GOT3 (cell line): ENCODE data around the gene PCNX1.
A peak's percentile ranks its signal among the peaks of the same experiment; 100 is the strongest.

ENCODE experiments used
- DNase-seq: peaks from one replicate; lab custom pipeline; 2025; ENCODE audit warnings: mixed read lengths; lab: John Stamatoyannopoulos, UW

Gene PCNX1

GRCh38 chr14:70957710-70958109, 50.5 kb downstream of the PCNX1 start:
- DNase-seq: no peak

GRCh38 chr14:70962935-70963334, 55.7 kb downstream of the PCNX1 start:
- no peak for DNase-seq

- no peak for DNase-seq
Measured at GRCh38 chr14:70964492-70964891, 57.2 kb downstream of the PCNX1 start.

- DNase-seq: no peak
Measured at GRCh38 chr14:70971560-70971959, 64.3 kb downstream of the PCNX1 start.

- DNase-seq: peak; percentile 0
Measured at GRCh38 chr14:70972107-70972976, 65.1 kb downstream of the PCNX1 start.

- no peak for DNase-seq
Measured at GRCh38 chr14:70976591-70976990, 69.3 kb downstream of the PCNX1 start.

GRCh38 chr14:70981000-70981952, 74.0 kb downstream of the PCNX1 start:
- DNase-seq: no peak

GRCh38 chr14:70982200-70982599, 74.9 kb downstream of the PCNX1 start:
- no peak for DNase-seq

- no peak for DNase-seq
Measured at GRCh38 chr14:70987041-70987440, 79.8 kb downstream of the PCNX1 start.

GRCh38 chr14:70988452-70988851, 81.2 kb downstream of the PCNX1 start:
- DNase-seq: no peak

GRCh38 chr14:70993931-70994330, 86.7 kb downstream of the PCNX1 start:
- DNase-seq: no peak

- no peak for DNase-seq
Measured at GRCh38 chr14:70995211-70995610, 88.0 kb downstream of the PCNX1 start.

- no peak for DNase-seq
Measured at GRCh38 chr14:70995671-70996070, 88.4 kb downstream of the PCNX1 start.

GRCh38 chr14:70999117-70999516, 91.9 kb downstream of the PCNX1 start:
- no peak for DNase-seq

GRCh38 chr14:71000091-71000490, 92.8 kb downstream of the PCNX1 start:
- DNase-seq: no peak

GRCh38 chr14:71001742-71002141, 94.5 kb downstream of the PCNX1 start:
- DNase-seq: no peak

GRCh38 chr14:71003156-71003555, 95.9 kb downstream of the PCNX1 start:
- no peak for DNase-seq

- no peak for DNase-seq
Measured at GRCh38 chr14:71004481-71004880, 97.2 kb downstream of the PCNX1 start.

- DNase-seq: no peak
Measured at GRCh38 chr14:71005076-71005475, 97.8 kb downstream of the PCNX1 start.

- DNase-seq: no peak
Measured at GRCh38 chr14:71006200-71006563, 98.9 kb downstream of the PCNX1 start.

- DNase-seq: no peak
Measured at GRCh38 chr14:71011479-71011878, 104.2 kb downstream of the PCNX1 start.

- no peak for DNase-seq
Measured at GRCh38 chr14:71012888-71013287, 105.6 kb downstream of the PCNX1 start.
